ENCODE results near the gene AMY1B. TPM values are rescaled to one million over a fixed set of nuclear protein-coding genes. Genes with fewer than 3 reads are reported as not detected.
"Not testable (repeated sequence)": the region's sequence is repeated elsewhere in the genome, so short reads cannot be mapped to it uniquely, and the experiment has no call there.

The AMY1B gene
- total RNA-seq (2022) = not detected in 2 replicates
- not detected for Bru-seq, nascent RNA
- not detected for BruChase-seq, experiment 1, labeled RNA remaining after a 2-hour chase
- not detected for BruChase-seq, experiment 2, labeled RNA remaining after a 6-hour chase
- long read RNA-seq = 0 reads

DNA sequence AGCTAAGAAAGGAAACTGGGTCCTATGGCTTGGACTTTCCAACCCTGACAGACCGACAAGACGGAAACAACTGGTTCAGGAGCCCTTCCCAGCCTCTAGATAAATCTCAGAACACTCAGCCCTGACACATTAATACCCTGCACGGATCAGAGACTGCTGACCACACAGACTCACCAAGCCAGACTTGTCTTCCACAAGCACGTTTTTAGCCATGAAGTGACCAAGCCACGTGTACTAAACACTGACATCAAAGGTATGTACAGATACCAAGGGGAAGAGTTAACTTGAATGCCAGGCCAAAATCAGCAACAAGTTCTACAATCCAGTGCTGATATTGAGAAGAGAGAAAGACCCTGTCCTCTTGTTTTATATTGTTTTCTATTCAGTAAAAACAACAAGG lies at the start of gene AMY1B:
Gene AMY1B, minus strand, starts transcription at position 101 of the 400 bp plus-strand sequence. CDS start 571 bp downstream, outside the sequence.
- H3K4me3 ChIP-seq (ENCODE audit: low read depth, low read length); H3K36me3 Mint-ChIP-seq (ENCODE audit: insufficient read depth, unreplicated experiment); H3K27me3 ChIP-seq (replicated peaks; ENCODE audit: control insufficient read depth, insufficient read depth, low read length); H3K27ac Mint-ChIP-seq (ENCODE audit: unreplicated experiment); DNase-seq; intact Hi-C loops (cut with micrococcal nuclease; ENCODE audit: unreplicated experiment); POLR2A ChIA-PET; H3K9me3 Mint-ChIP-seq (ENCODE audit: unreplicated experiment); H3K27me3 Mint-ChIP-seq (ENCODE audit: insufficient read depth, unreplicated experiment); H3K9me3 ChIP-seq; H3K36me3 ChIP-seq (ENCODE audit: control insufficient read depth, insufficient read depth, low read length); BruUV-seq (replicated peaks); H3K4me1 Mint-ChIP-seq (ENCODE audit: low read depth, unreplicated experiment); CTCF ChIA-PET; H3K4me3 Mint-ChIP-seq (ENCODE audit: unreplicated experiment); H3K4me1 ChIP-seq: not testable (repeated sequence)

DNA sequence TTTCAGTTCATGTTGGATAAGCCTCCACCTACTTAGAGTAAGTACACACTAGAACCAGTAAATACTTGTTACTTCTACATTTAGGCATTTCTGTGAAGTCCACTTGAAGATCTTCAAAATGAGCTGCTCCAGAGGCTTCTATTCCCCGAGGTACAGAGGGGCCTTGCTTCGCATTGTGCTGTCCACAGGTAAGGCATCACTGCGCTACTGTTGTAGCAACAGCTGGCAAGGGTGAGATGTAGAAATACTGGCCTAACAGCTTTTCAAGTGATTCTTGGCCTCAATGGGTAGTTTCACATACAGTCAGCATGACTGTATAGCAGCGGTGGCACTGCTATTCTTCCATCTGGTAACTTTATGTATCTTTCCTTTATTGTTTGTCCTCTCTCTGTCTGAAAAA lies 49.0 kb upstream of the AMY1B start:
- H3K9me3 Mint-ChIP-seq (ENCODE audit: unreplicated experiment); H3K36me3 ChIP-seq (ENCODE audit: control insufficient read depth, insufficient read depth, low read length); BruUV-seq (replicated peaks); intact Hi-C loops (cut with micrococcal nuclease; ENCODE audit: unreplicated experiment); H3K4me1 Mint-ChIP-seq (ENCODE audit: low read depth, unreplicated experiment); DNase-seq; H3K4me3 ChIP-seq (ENCODE audit: low read depth, low read length); H3K4me1 ChIP-seq; H3K27me3 Mint-ChIP-seq (ENCODE audit: insufficient read depth, unreplicated experiment); H3K9me3 ChIP-seq; POLR2A ChIA-PET; H3K36me3 Mint-ChIP-seq (ENCODE audit: insufficient read depth, unreplicated experiment); CTCF ChIA-PET; H3K27ac Mint-ChIP-seq (ENCODE audit: unreplicated experiment); H3K27me3 ChIP-seq (replicated peaks; ENCODE audit: control insufficient read depth, insufficient read depth, low read length); H3K4me3 Mint-ChIP-seq (ENCODE audit: unreplicated experiment): not testable (repeated sequence)

DNA sequence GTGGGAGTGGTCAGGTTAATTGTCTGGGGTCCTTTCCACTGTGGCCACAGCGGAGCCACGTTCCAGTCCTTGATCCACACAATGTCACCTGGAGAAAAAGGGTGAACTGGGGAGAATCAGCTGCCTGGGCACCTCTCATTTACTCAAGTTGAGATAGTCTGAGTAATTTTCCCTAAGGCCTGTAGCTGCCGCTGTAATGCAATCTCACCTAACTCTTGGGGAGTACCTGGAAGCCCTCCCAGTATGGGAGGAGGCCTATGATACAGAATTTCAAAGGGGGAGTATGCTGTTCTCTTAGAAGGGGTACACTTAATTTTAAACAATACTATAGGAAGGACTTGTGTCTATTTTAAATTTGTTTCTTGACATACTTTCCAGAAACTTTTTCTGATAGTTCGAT lies 48.4 kb upstream of the AMY1B start:
- H3K4me1 ChIP-seq; H3K27me3 Mint-ChIP-seq (ENCODE audit: insufficient read depth, unreplicated experiment); H3K36me3 Mint-ChIP-seq (ENCODE audit: insufficient read depth, unreplicated experiment); H3K36me3 ChIP-seq (ENCODE audit: control insufficient read depth, insufficient read depth, low read length); intact Hi-C loops (cut with micrococcal nuclease; ENCODE audit: unreplicated experiment); POLR2A ChIA-PET; H3K9me3 Mint-ChIP-seq (ENCODE audit: unreplicated experiment); H3K4me1 Mint-ChIP-seq (ENCODE audit: low read depth, unreplicated experiment); DNase-seq; H3K4me3 Mint-ChIP-seq (ENCODE audit: unreplicated experiment); BruUV-seq (replicated peaks); H3K4me3 ChIP-seq (ENCODE audit: low read depth, low read length); H3K9me3 ChIP-seq; H3K27me3 ChIP-seq (replicated peaks; ENCODE audit: control insufficient read depth, insufficient read depth, low read length); CTCF ChIA-PET; H3K27ac Mint-ChIP-seq (ENCODE audit: unreplicated experiment): not testable (repeated sequence)

DNA sequence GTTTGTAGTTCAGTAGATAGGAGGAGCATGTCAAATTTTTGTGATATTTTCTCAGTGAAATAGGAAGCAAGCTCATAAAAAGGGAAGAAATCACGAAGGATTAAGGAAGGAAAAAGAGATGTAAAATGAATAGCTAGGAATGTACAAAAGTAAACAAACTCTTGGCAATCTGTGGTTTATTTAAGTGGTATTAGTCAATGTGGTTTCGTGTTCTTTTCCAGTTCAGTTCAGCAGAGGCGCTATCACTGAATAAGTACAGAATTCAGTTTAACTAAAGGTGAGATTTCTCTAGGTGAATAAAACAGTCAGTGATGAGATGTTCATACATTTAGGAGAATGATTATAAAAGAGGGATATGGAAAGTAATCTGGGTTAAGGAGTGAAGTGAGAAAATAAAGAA lies 42.0 kb upstream of the AMY1B start:
- H3K4me1 Mint-ChIP-seq (ENCODE audit: low read depth, unreplicated experiment); H3K27me3 ChIP-seq (replicated peaks; ENCODE audit: control insufficient read depth, insufficient read depth, low read length); H3K9me3 Mint-ChIP-seq (ENCODE audit: unreplicated experiment); H3K36me3 Mint-ChIP-seq (ENCODE audit: insufficient read depth, unreplicated experiment); CTCF ChIA-PET; H3K4me1 ChIP-seq; H3K4me3 Mint-ChIP-seq (ENCODE audit: unreplicated experiment); BruUV-seq (replicated peaks); H3K36me3 ChIP-seq (ENCODE audit: control insufficient read depth, insufficient read depth, low read length); DNase-seq; intact Hi-C loops (cut with micrococcal nuclease; ENCODE audit: unreplicated experiment); H3K9me3 ChIP-seq; H3K27ac Mint-ChIP-seq (ENCODE audit: unreplicated experiment); H3K27me3 Mint-ChIP-seq (ENCODE audit: insufficient read depth, unreplicated experiment); POLR2A ChIA-PET; H3K4me3 ChIP-seq (ENCODE audit: low read depth, low read length): not testable (repeated sequence)

DNA sequence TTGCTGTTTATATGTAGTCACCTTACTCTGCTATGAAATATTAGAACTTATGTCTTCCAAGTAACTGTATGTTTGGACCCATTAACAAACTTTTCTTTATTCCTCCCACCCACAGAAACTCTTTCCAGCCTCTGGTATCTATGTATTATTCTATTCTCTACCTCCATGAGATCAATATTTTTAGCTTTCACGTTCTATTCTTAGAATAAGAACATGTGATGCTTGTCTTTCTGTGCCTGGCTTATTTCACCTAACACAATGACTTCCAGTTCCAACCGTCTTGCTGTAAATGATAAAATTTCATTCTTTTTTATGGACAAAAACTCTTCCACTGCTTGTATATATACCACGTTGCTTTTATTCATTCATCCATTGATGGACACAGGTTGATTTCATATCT lies 39.3 kb upstream of the AMY1B start:
- H3K36me3 ChIP-seq (ENCODE audit: control insufficient read depth, insufficient read depth, low read length); H3K4me3 ChIP-seq (ENCODE audit: low read depth, low read length); BruUV-seq (replicated peaks); H3K27me3 Mint-ChIP-seq (ENCODE audit: insufficient read depth, unreplicated experiment); H3K27me3 ChIP-seq (replicated peaks; ENCODE audit: control insufficient read depth, insufficient read depth, low read length); H3K4me1 Mint-ChIP-seq (ENCODE audit: low read depth, unreplicated experiment); intact Hi-C loops (cut with micrococcal nuclease; ENCODE audit: unreplicated experiment); H3K9me3 ChIP-seq; POLR2A ChIA-PET; DNase-seq; H3K36me3 Mint-ChIP-seq (ENCODE audit: insufficient read depth, unreplicated experiment); H3K27ac Mint-ChIP-seq (ENCODE audit: unreplicated experiment); H3K4me1 ChIP-seq; CTCF ChIA-PET; H3K9me3 Mint-ChIP-seq (ENCODE audit: unreplicated experiment); H3K4me3 Mint-ChIP-seq (ENCODE audit: unreplicated experiment): not testable (repeated sequence)

DNA sequence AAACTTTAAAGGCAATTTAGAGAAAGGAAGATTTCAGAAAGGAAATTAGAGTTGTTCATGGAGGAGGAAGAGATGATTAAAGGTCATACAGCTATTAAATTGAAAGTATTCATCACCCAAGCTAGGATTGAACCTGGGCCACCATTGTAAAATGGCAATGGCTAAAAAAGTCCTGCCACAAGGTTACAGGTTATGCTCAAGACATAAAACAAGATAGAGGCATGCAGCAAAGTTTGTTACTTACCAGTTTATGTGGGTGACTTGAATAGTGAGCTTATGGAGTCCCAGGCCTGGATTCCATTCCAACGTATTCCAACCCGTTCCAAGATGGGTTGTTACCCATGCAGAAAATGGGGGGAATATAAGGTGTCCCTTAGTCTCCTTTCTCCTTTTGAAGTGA lies 25.5 kb upstream of the AMY1B start:
- CTCF ChIA-PET; H3K4me1 Mint-ChIP-seq (ENCODE audit: low read depth, unreplicated experiment); H3K36me3 ChIP-seq (ENCODE audit: control insufficient read depth, insufficient read depth, low read length); H3K27ac Mint-ChIP-seq (ENCODE audit: unreplicated experiment); H3K27me3 ChIP-seq (replicated peaks; ENCODE audit: control insufficient read depth, insufficient read depth, low read length); DNase-seq; BruUV-seq (replicated peaks); H3K9me3 Mint-ChIP-seq (ENCODE audit: unreplicated experiment); H3K36me3 Mint-ChIP-seq (ENCODE audit: insufficient read depth, unreplicated experiment); H3K27me3 Mint-ChIP-seq (ENCODE audit: insufficient read depth, unreplicated experiment); H3K9me3 ChIP-seq; POLR2A ChIA-PET; H3K4me3 Mint-ChIP-seq (ENCODE audit: unreplicated experiment); intact Hi-C loops (cut with micrococcal nuclease; ENCODE audit: unreplicated experiment); H3K4me3 ChIP-seq (ENCODE audit: low read depth, low read length); H3K4me1 ChIP-seq: not testable (repeated sequence)

DNA sequence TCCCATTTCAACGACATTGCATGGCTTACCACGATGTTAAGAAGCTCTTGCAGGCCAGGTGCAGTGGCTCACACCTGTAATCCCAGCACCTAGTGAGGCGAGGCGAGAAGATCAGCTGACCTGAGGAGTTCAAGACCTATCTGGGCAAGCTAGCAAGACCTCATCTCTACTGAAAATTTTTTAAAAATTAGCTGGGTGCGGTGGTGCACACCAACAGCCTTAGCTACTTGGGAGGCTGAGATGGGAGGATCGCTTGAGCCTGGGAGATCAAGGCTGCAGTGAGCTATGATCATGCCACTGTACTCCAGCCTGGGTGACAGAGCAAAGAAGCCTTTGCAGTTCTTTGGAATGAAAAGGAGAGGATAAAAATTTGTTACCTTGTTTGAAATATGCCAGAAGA lies 21.4 kb upstream of the AMY1B start:
- H3K4me3 Mint-ChIP-seq (ENCODE audit: unreplicated experiment); H3K36me3 Mint-ChIP-seq (ENCODE audit: insufficient read depth, unreplicated experiment); intact Hi-C loops (cut with micrococcal nuclease; ENCODE audit: unreplicated experiment); DNase-seq; BruUV-seq (replicated peaks); CTCF ChIA-PET; H3K27me3 ChIP-seq (replicated peaks; ENCODE audit: control insufficient read depth, insufficient read depth, low read length); H3K4me3 ChIP-seq (ENCODE audit: low read depth, low read length); H3K9me3 Mint-ChIP-seq (ENCODE audit: unreplicated experiment); H3K27me3 Mint-ChIP-seq (ENCODE audit: insufficient read depth, unreplicated experiment); POLR2A ChIA-PET; H3K9me3 ChIP-seq; H3K27ac Mint-ChIP-seq (ENCODE audit: unreplicated experiment); H3K36me3 ChIP-seq (ENCODE audit: control insufficient read depth, insufficient read depth, low read length); H3K4me1 Mint-ChIP-seq (ENCODE audit: low read depth, unreplicated experiment); H3K4me1 ChIP-seq: not testable (repeated sequence)

Data from Caco-2 (cell line).